HG03521 (cell line): Measurements from ENCODE around the gene MPST.

Source experiments
- ATAC-seq: cut with Tn5 transposase; IDR thresholded peaks from one replicate; pipeline ENCODE4 v1.9.1; 2021; ENCODE audit warnings: mild to moderate bottlenecking, moderate library complexity; ENCODE audit not compliant: unreplicated experiment

The MPST gene

DNA sequence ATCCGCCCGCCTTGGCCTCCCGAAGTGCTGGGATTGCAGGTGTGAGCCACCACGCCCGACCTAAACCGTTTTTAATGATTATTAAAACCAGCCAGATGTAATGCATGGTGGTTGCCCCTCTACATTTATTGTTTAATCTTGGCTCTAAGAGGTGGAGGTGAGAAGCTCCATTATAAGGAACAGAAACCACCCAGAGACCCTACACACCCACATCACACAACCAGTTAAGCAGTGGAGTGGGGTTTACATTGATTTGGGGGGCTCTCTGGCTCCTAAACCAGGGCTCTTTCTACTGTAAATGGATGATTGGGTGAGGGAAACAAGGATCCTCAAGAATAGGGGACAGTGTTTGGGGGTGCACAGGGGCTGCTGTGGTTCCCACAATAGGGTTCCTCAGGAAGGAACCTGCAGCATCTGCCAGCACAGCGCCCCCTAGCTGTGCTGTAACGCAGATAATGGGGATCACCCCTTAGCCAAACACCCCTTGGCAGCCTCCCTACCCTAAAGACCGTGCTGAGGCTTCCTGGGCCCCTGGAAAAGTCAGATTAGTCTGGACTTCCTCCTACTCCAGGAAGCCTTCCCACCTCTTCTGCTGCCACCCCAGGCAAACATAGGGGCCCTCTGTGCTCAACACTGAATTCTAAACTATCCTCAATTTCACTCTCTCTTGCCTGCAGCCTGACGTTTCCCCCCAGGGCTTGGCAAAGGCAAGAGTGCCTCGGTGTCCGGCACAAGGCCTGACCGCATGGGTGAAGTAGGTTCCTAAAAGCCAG is 2.4 kb downstream of the MPST start:
- ATAC-seq: no peak

DNA sequence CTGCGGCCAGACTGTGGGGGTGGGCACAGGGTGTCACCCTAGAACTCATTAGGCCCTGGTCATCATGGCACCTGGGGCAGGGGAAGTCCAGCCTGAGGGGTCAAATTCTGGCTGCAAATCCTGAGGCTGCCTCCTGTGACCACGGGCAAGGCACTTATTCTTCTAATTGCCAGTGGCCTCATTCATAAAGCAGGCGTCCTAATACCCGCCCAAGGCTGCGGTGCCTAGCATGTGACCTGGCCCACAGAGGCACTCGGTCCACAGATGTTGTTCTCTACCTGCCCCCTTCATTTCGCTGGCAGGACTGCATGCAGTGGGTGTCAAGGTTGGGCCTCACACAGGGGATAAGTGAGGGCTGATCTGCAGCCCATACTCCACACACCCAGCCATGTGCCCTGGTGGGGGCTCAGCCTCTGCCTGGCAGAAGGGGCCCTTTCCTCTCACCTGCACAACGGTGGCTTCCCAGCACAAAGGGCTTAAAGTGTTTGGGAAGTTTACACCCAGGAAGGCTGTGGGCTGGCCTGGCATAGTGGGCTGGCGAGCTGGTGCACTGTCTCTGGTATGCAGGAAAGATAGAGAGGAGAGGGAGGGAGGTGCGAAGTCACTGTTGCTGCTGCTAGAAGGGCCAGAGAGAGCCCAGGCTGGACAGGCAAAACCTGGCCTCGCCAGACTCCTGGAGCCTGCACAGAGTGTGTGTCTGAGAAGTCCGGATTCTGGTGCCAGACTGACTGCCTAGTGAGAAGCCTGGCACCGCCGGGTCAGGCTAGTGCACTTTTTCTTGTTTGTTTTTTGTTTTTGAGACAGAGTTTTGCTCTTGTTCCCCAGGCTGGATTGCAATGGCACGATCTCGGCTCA is 3.2 kb downstream of the MPST start:
- ATAC-seq: no peak

DNA sequence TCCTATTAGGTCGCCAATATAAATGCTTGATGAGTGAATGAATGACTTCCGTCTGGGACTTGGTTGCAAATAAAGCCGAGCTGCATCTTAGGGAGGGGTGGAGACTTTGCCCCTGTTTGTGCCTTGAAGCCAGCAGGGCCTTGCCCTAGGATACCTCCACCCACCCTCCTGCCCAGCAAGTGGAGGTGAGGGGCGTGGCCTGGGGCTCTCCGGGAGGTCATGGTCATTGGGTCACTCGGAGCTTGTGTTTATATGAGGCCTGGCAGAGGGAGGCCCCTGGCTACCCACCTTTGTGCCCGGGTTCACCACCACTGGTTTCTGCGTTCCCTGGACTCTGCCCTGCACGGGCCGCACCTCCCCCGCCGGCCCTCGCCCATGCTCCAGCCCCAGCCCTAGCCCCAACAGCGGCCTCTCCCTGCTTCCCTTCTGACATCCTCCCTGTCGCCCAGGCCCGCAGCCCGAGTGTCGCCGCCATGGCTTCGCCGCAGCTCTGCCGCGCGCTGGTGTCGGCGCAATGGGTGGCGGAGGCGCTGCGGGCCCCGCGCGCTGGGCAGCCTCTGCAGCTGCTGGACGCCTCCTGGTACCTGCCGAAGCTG is 4.3 kb downstream of the MPST start:
- no peak for ATAC-seq

DNA sequence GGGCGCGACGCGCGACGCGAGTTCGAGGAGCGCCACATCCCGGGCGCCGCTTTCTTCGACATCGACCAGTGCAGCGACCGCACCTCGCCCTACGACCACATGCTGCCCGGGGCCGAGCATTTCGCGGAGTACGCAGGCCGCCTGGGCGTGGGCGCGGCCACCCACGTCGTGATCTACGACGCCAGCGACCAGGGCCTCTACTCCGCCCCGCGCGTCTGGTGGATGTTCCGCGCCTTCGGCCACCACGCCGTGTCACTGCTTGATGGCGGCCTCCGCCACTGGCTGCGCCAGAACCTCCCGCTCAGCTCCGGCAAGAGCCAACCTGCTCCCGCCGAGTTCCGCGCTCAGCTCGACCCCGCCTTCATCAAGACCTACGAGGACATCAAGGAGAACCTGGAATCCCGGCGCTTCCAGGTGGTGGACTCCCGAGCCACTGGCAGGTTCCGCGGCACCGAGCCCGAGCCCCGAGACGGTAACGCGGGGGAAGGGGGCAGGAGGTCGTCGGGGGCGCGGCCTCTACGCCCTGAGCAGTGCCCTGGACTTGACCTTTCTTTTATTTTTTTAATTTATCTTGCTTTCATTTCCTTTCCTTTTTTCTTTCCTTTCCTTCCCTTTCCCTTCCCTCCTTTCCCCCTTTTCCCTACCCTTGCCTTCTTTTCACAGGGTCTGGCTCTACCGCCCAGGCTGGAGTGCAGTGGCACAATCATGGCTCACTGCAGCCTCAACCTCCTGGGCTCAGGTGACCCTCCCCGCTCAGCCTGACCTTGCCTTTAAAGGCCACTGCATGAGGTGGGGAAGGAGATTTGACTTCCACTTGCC is 5.0 kb downstream of the MPST start:
- ATAC-seq: no peak

DNA sequence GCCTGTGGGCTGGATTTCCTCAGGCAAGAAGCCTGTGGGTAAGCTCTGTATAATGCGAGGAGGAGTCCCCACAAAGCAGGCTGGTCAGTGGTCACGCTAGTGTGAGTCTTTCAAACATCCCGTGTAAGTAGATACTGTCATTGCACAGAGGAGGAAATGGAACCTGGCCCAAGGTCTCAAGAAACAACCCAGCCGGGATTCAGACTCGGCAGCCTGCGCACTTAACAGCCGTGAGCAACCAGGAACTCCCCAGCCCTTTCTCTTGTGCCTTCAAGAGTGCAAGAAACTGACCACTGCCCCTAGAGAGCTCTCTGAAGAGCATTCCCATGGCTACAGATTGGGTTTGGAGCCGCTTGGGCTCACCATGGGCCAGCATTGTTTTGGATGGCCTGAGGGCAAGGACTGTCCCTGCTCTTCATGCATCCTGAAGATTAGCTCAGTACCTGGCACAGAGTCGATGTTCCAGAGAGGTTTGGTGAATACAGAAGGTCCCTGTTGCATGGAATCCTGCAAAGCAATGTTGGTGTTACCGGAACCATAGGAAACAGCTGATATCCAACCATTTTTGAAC is 6.0 kb downstream of the MPST start:
- ATAC-seq: no peak

DNA sequence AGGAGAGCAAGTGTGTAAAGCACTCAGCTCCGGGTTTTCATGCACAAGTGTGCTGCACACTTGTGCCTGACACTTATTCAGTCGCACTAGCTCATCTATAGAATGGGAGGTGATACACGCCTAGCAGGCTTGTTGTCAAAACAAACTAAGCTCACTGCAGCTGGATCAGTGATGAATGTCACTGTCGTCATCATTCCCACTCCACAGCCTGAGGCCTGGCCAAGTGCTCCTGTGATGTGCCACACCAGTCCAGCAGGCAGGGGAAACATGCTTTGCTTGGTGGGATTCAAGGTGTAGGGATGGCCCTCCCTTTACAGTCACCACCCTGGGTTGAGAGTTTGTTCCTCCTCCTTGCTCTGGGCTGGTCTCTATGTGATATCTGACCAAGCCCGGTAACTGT is 6.8 kb downstream of the MPST start:
- no peak for ATAC-seq

DNA sequence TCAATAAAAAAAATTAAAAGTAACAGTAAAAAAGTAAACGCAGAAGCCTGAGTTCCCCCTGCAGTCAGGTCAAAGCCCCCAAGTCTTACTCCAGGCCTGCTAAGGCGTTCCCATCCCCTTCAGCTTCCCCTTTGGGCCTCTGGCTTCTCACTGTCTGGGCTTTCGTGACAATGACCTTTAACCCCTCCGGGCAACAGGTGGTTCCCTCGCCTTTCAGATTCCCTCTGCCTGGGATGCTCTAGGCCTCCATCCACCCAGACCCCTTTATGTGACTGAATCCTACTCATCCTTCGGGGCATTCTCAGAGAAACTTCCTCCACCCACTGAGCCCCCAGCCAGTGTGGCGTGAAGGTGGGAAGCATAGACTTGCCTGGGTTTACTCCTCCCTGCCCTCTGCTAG is 8.0 kb downstream of the MPST start:
- no peak for ATAC-seq

DNA sequence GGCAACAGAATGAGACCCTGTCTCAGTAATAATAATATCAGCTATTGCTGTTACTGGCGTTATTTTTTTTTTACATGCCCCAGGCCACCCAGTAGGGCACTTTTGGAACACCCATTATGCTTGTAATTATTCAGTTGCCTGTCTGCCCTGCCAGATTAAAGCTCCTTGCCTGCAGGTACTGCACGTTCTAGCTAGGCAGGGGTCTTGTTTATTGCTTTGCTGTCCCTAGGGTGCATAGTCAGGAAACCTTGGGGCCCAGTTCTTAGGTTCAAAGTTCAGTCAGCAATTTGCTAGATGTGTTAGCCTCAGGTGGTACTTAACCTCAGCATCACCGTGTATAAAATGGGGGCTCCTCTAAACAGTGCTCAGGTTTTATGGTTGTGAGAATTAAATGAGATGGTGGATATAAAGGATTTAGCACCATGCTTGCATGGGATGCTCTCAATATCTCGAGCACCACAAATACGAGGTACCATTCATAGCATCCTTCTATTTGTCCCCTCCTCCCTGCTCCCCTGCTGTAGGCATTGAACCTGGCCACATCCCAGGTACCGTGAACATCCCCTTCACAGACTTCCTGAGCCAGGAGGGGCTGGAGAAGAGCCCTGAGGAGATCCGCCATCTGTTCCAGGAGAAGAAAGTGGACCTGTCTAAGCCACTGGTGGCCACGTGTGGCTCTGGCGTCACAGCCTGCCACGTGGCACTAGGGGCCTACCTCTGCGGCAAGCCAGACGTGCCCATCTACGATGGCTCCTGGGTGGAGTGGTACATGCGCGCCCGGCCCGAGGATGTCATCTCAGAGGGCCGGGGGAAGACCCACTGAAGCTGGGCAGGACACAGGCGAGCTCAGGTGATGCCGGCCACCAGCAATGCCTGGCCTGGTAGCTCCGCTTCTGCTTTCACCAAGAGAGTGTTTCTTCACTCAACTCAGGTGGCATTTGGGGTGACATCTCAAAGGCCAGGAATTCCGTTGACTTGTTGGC is 9.4 kb downstream of the MPST start:
- ATAC-seq: no peak

DNA sequence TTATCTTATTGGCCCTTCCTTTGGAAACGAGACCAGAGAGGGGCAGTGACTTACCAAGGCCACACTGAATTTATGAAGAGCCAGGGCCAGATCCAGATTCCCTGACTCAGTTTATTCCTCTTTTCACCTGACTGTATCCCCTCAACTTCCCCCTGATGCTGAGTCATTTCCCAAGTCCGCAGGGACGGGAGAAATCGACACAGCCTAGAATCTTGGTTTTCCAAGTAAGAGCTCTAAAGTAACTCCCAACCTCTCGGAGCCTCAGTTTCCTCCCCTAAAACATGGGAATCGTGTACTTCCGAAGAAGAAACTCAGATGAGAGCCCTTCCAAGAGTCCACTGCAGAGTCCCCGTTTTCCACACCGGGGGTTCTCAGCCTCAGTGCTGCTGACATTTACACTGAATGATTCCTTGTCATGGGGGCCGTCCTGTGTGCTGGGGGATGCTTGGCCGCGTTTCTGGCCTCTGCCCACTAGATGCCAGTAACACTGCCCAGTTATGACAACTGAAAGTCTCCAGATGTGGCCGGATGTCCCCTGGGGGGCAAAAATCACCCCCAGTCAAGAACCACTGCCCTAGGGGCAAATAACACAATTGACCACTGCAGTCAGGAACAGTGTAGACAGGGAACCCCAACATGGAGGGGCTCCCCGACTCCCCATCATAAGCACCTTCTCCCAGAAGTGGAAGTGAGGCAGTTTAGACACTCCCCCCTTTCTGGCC is 11.2 kb downstream of the MPST start:
- no peak for ATAC-seq

DNA sequence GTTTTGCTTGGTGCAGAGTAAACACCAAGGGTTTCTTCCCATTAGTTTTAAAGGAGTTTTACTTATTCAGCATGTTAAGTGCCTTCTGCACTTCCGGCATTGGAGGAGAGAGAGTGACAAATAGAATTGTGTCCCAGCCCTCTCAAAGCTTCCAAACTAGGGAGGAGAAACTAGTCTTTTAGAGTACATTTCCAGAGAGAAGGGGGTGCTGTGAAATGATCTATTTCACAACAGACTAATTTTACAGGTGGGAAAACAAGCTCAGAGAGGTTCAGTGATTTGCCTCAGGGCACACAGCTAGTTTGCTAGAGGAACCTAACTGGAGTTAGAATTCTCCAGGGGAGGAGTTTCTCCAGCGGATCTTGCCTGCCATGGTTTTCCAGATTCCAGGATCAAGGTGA is 12.6 kb downstream of the MPST start:
- ATAC-seq: no peak

DNA sequence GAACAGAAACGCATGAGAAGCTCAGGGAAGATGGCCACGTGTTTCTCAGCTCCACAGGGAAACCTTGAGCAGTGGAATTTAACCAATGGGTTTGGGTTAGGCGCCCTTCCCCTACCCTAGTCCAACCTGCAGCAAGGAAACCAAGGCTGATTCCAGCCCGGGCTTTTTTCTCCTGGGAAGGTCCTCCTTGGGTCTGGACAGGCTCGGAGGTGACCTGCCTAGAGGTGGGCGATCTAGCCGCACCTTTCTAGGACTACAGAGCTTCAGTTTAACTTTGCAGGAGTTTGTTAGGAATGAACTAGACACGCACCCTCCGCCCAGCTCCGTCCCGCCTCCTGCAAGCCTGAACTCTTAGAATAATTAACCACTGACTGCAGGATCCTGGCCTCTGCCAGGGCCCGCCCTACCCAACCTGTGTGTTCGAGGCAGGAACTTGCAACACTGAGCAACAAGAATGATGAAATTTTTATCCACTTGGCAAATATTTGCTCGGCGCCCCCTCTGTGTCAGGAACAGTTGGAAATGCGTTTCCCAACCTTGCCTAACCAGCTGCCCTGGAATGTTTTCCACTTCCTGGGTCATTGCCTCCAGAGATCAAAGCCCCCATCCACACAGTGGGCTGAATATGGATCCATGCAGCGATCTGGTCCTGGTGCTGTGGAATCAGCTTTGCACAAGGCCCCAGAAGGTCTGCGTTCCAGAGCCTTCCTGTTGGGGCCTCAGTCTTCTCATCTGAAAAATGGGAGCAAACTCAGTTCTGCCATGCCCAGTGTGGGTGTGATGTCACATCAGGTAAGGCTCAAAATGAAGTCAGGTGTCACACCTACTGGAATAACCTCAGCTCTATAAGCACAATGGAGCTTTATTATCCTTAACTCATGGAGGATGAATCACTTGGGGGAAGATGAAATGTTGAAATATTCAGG is 13.3 kb downstream of the MPST start:
- ATAC-seq: no peak

DNA sequence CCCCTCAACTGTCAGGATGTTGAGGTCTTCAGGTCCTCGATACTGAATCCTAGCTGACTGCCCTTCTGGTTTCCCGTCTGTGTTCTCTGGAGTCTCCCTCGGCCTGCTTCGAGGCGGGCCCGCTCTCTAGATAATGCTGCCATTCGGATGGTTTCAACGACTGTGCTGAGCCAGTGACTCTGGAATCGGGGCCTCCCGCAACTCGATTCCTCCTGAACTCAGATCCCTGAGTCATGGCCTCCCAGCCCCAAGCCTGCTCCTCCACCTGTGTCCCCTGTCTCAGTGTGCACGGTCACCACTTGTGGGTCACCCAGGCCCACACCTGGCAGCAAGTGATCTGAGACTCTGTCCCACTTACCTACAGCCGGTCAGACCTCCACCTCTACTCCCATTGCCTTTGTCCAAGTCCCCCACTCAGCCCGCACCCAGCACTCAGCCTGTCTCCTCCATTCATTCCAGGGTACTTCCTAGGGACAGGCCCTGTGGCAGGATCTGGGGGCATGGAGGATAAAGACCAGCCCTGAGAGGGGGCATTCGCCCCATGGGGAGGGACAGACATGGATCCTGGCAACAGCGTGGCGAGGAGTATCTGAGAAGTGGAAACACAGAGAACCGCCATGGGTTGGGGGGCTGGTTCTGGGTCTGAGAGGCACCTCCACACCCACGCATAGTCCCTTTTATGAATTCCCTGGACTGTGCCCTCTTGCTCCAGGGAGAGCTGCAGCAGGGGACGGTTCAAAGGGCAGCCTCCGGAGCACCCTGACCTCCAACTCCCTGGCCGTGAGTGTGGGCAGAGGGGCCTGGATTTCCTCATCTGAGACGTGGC is 14.3 kb downstream of the MPST start:
- no peak for ATAC-seq

DNA sequence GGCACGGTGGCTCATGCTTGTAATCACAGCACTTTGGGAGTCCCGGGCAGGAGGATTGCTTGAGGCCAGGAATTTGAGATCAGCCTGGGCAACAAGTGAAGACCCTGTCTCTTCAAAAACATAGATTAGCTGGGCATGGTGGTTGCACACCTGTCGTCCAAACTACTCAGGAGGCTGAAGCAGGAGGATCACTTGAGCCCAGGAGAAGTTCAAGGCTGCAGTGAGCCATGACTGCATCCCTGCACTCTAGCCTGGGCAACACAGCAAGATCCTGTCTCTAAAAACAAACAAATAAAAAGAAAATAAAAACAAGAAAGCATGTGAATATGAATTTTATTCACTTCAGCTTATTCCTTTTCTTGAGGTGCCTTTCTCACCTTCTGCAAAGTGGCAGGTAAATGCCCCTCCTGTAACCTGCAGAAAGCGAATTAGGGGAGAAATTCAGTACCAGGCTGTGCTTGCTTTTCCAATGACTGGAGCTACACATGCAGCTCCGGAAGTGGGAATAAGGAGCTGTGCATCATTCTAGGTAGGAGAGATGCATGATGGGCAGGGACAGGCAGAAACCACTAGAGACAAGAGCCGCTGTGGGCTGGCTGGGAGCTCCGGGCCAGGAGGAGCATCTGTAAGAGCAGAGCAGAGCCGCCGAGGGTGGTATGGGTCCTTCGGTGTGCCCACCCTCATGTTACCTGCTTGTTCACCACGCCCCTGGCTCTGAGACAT is 17.3 kb downstream of the MPST start:
- no peak for ATAC-seq

DNA sequence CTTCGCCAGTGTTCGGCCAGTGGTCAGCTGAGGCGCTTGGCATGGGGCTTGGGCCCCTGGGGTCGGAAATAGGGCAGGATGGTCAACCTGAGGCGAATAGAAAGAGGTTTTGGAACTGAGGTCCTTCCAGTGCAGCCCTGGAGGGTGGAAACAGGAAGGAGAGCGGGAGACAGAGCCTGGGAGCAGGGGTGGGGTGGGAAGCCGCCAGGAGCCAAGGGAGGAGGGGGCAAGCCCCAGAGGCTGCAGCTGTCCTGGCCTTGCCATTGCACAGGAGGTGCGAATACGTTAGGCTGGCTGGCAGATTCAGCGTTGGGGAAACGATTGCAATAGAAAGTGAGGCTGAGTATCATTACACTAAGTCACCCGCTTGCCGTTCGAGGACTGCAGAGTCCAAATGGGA is 18.1 kb downstream of the MPST start:
- no peak for ATAC-seq

DNA sequence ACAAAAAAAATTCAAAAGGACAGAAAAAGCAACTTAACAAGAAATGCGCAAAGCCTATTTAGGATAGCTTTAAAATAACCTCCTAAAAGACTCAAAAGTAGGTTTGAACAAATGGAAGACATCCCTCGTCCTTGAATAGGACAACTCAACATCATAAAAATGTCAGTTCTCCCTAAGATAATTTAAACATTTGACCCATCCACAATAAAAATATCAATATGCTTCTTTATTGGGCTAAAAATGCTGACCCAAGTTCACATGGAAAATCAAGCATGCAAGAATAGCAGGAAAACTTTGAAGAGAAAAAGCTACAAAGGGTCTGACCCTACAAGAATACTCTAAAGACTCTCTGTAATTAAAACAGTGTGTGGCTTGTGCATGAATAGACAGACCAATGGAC is 19.9 kb downstream of the MPST start:
- no peak for ATAC-seq

DNA sequence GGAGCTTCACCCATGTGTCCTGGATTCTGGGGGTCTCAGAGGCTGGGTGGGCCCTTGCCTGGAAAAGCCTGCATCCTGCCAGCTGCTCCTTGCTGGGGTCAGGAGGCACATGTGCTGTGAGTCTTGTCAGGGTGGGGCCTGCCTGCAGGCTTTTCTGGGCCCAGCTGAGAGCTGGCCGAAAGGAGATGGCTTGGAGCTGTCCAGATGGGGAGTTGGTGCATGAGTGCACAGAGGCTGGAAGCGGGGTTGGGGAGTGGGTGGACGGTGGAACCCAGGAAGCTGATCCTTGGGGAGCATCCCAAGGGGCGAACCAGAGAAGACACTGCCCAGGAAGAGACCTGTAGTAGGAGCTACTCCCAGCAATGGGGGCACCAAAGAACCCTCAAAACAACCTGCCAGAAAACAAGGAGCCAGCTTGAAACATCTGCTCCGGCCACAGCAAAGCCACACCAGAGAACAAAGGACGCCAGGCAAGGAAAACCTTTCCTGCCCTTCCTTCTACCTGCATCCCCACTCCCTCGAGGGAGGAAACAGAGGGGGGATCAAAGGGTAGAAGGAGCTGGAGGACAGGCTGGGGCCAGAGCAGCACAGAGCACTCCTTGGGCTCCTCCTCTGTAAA is 23.8 kb downstream of the MPST start:
- no peak for ATAC-seq
